Measurements from ENCODE around the gene SKI.

- TF ChIP-seq VEZF1 (CRISPR knock-in tag; IDR thresholded peaks at IDR 0.05) (no peak), TBP (optimal IDR thresholded peaks at IDR 0.05; ENCODE audit: low read depth, low read length) (no peak), CTBP1 (IDR thresholded peaks at IDR 0.05; ENCODE audit: borderline replicate concordance) (no peak), TAF7 (tag; IDR thresholded peaks at IDR 0.05) (no peak), SREBF2 (CRISPR knock-in tag; IDR thresholded peaks at IDR 0.05) (no peak), GATAD2B (IDR thresholded peaks at IDR 0.05; ENCODE audit: borderline replicate concordance) (no peak)
- TF ChIP-seq, protein P1, sequence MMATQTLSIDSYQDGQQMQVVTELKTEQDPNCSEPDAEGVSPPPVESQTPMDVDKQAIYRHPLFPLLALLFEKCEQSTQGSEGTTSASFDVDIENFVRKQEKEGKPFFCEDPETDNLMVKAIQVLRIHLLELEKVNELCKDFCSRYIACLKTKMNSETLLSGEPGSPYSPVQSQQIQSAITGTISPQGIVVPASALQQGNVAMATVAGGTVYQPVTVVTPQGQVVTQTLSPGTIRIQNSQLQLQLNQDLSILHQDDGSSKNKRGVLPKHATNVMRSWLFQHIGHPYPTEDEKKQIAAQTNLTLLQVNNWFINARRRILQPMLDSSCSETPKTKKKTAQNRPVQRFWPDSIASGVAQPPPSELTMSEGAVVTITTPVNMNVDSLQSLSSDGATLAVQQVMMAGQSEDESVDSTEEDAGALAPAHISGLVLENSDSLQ (IDR thresholded peaks at IDR 0.05) = no peak
- TF ChIP-seq, protein P2, sequence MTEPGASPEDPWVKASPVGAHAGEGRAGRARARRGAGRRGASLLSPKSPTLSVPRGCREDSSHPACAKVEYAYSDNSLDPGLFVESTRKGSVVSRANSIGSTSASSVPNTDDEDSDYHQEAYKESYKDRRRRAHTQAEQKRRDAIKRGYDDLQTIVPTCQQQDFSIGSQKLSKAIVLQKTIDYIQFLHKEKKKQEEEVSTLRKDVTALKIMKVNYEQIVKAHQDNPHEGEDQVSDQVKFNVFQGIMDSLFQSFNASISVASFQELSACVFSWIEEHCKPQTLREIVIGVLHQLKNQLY (CRISPR knock-in tag; conservative IDR thresholded peaks at IDR 0.05) = no peak
- TF ChIP-seq, protein P3, sequence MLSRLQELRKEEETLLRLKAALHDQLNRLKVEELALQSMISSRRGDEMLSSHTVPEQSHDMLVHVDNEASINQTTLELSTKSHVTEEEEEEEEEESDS (CRISPR knock-in tag; IDR thresholded peaks at IDR 0.05) = no peak
- TF ChIP-seq, protein P4, sequence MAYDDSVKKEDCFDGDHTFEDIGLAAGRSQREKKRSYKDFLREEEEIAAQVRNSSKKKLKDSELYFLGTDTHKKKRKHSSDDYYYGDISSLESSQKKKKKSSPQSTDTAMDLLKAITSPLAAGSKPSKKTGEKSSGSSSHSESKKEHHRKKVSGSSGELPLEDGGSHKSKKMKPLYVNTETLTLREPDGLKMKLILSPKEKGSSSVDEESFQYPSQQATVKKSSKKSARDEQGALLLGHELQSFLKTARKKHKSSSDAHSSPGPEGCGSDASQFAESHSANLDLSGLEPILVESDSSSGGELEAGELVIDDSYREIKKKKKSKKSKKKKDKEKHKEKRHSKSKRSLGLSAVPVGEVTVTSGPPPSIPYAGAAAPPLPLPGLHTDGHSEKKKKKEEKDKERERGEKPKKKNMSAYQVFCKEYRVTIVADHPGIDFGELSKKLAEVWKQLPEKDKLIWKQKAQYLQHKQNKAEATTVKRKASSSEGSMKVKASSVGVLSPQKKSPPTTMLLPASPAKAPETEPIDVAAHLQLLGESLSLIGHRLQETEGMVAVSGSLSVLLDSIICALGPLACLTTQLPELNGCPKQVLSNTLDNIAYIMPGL (CRISPR knock-in tag; IDR thresholded peaks at IDR 0.05) = no peak
- TF ChIP-seq, protein P5, sequence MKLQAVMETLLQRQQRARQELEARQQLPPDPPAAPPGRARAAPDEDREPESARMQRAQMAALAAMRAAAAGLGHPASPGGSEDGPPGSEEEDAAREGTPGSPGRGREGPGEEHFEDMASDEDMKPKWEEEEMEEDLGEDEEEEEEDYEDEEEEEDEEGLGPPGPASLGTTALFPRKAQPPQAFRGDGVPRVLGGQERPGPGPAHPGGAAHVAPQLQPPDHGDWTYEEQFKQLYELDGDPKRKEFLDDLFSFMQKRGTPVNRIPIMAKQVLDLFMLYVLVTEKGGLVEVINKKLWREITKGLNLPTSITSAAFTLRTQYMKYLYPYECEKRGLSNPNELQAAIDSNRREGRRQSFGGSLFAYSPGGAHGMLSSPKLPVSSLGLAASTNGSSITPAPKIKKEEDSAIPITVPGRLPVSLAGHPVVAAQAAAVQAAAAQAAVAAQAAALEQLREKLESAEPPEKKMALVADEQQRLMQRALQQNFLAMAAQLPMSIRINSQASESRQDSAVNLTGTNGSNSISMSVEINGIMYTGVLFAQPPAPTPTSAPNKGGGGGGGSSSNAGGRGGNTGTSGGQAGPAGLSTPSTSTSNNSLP (IDR thresholded peaks at IDR 0.05; ENCODE audit: borderline replicate concordance, low read depth, low read length) = no peak
- TF ChIP-seq, protein P6, sequence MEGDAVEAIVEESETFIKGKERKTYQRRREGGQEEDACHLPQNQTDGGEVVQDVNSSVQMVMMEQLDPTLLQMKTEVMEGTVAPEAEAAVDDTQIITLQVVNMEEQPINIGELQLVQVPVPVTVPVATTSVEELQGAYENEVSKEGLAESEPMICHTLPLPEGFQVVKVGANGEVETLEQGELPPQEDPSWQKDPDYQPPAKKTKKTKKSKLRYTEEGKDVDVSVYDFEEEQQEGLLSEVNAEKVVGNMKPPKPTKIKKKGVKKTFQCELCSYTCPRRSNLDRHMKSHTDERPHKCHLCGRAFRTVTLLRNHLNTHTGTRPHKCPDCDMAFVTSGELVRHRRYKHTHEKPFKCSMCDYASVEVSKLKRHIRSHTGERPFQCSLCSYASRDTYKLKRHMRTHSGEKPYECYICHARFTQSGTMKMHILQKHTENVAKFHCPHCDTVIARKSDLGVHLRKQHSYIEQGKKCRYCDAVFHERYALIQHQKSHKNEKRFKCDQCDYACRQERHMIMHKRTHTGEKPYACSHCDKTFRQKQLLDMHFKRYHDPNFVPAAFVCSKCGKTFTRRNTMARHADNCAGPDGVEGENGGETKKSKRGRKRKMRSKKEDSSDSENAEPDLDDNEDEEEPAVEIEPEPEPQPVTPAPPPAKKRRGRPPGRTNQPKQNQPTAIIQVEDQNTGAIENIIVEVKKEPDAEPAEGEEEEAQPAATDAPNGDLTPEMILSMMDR (IDR thresholded peaks at IDR 0.05 in 2 of 3, conservative IDR thresholded peaks at IDR 0.05 in 1 of 3; ENCODE audit: insufficient read depth in 2 of 3, low read depth in 1 of 3, low read length in 3 of 3) = no peak
Measured at GRCh38 chr1:2289607-2290006, 61.5 kb downstream of the SKI start.

All from K562 (cell line).